ENCODE data around the gene OR2V2.

OR2V2 gene

DNA sequence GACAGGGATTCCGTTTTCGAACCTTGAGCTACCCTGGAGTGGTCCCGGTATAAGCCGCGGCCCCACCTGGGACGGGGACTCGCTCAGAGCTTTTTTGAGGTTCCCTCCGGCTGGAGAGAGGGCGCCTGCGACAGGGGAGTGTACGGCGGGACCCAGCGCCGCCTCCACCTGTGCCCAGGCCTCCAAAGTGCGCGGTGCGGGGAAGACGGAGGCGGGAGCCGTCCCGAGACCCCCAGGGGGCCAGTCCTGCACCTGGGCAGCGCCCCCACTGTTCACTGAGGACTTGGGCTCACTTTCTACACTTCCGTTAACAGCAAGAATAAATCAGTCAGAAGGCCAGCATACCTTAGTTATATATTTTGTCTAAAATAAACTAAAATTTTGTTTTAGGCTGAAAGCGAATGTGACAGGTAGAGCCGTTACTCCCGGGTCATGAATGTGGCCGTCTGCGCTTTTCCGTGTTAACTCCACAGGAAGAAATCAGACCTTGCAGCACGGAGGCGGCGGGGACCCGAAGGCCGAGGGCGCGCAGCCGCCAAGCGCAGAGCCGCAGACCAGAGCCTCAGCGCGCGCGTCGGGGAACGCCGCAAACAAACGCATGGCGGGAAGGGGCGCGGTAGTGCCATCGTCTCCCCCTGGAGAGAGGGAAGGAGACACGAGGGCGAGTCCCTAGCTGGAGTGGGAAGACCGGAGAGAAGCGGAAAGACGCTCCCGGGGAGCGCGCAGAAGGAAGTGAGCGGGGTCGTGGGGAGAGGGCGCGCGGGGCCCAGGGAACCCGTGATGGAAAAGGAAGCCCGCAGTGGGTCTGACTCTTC, 43.5 kb downstream of the OR2V2 start:
- no peak for DNase-seq (ENCODE audit: low read depth in 2 of 2)

GRCh38 chr5:181191526-181192336, 44.3 kb downstream of the OR2V2 start:
- peak; percentile 97 to 98 for DNase-seq (ENCODE audit: low read depth in 2 of 2)

DNA sequence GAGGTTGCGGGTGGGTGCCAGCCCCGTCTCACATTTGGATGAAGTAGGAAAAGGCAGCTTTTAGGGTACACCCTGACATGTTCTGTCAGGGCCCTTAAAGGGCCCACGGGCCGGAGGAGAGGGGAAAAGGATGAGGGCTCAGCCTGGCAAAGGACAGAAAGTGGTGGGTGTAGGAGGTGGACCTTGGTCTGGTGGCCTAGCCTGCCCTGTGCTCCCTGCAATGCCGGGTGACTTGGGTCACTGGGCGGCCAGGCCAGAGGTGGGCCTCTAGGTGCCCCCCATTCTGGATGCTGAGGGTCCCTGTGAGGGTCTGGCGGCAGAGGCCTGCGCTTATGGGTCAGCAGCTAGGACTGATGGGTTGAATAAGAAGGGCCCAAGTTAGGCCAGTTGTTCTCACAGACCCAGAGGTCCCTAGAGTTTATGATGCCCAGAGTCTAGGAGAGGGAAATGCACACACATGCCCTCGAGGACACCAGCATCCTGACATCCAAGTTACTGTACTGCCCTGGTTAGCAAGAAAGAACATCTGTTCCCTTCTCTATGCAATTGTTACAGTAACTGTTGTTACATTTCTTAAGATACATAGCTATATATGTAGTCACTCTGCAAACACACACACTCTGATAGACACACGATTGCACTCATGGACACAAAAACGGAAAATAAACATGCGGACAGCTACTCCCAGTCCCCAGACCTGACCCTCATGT, 45.1 kb downstream of the OR2V2 start:
- DNase-seq (ENCODE audit: low read depth in 2 of 2), result no peak

DNA sequence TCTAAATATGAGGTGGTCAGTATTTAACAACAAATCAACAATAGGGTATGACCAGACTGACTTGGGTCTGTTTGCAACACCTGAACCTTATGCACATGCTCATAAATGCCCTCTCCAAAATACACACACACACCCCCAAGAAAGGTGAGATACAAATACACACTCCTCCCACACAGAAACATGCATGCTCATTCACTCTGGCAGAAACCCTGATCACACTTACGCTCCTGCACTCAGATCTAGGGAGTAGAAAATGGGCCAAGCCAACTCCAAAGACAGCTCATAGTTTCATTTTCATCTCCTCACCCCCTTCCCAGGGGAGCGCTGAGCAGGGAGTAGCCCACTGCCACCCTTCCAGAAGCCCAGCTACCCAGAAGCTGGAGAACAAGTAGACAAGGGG, 46.3 kb downstream of the OR2V2 start:
- no peak for DNase-seq (ENCODE audit: low read depth in 2 of 2)

DNA sequence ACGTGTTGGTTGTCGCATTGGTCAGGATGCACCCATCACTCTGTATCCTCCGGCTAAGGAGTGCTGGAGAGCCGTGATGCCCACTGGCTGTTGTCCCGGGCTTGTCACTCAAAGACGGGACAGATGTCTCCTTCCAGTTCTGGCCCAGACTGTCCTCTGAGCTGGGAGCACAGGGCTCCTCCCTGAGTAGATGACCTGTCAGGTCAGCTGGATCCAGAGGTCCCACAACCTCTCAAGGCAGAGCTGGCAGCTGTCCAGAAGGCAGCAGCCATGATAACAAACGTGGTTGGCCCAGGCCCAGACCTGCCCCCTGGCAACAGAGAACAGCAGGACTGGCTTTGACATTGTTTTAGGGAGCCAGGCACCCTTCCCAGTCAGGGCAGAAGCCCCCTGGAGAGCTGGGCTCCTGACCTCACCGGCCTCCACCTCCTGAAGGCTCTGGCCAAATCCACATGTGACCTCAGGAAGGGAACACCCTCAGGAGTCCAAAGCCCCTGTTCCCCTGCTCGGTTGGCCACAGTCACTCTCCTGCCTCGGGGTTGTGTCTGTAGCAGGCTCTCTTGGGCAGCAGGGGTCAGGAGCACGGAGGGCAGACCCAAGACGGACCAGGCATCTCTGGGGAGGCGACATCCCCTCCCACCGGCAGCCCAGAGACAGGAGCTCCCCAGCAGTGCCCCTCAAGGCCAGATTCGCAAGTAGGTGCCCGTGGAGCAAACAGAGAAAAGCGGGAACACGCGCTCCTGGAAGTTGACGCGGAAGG, 47.3 kb downstream of the OR2V2 start:
- no peak for DNase-seq (ENCODE audit: low read depth in 2 of 2)

DNA sequence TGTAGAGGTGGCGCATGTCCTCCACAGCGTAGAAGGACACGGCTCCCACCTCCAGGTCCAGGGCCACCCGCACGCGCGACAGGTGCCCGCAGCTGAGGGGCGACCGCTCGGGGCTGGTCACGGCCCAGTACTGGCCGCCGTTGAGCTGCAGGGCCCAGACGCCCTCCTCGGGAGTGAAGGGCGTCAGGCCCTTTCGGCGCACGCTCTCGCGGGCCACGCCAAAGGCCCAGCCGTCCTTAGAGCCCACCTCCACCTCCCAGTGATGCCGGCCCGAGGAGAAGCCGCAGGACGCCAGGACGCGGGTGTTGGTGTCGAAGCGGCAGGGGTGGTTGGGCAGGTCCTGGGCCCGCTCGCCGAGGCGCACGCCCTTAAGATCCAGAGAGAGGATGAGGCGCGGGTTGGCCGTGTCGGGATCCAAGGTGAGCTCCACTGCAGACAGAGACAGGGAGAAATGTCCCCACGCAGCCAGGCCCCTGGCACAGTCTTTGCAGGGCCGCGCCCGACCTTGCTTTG, 47.9 kb downstream of the OR2V2 start:
- no peak for DNase-seq (ENCODE audit: low read depth in 2 of 2)

DNA sequence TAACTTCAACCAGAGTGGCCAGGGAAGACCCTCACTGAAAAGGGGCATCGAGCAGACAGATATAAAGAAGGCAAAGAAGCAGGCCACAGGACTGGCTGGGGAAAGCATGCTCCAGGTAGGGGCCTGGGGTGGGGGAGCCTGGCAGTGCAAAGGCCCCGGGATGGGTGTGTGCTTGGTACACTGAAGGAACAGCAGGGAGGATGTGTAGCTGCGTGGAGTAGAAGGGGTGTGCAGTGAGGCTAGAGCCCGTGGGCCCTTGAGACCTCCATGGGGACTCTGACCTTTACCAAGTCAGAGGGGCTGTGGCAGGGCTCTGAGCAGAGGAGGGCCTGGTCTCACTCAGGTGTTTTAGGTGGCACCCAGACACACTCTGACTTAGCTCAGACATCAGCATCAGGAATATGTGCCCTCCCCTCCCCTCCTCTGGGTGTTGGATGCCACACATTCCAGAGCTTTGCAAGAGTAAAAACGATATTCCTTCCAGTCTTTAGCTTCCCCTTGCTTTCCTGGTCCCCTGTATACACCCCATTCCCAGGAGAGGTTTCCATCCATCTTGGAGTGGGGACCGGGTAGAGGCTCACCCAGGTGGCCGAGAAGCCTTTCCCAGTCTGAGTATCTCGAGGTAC, 50.1 kb downstream of the OR2V2 start:
- DNase-seq (ENCODE audit: low read depth in 2 of 2), result no peak

DNA sequence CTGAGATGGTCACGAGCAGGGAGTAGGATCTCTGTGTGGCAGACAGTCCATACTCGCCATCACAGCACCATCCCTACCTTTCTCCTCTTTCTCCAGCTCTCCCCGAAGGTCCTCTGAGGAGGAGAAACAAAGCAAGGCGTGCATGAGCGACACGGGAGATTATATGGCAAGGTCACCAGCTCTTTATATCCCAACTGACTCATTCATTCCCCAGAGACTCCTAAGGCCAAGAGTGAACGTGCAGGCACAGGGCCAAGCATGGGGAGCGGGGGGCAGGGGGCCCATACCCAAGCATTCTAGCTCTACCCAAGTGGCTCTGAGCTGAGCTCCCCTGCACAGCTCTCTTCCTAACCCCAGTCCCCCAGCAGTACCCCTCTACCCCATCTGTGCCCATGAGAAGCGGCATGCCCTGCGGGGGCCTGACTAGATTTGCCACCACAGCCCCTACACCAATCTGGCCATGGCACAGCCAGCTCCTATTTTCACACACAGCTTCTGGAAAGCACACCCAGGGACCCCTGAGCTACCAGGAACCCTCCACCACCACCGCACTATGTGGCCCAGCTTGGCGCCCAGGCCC, 50.8 kb downstream of the OR2V2 start:
- no peak for DNase-seq (ENCODE audit: low read depth in 2 of 2)

DNA sequence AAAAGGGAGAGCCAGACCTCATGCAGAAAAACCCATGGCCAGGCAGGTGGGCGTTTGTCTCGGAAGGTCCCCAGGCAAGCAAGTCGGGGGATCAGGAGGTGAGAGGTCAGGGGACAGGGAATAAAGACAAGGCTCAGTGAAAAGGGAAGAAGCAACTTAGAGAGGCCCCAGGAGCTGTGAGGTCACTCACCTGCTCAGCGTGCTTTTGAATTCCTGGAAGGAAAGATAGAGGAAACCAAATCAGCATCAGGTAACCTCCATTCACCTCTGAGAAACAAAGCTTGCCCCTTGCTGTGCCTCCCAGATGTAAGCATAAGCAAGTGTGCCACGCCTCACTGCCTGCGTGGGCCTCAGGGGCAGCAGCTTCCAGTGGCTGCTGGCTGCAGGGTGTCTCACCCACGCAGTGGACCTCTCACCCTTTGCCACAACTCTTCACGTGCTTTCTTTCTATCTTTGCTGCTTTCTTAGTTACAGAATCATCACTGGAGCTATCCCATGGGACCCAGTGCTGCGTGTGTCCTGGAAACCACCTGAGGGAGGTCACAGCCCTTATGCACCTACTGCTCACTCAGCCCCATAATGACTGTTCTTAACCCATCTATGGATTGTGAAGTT, 51.6 kb downstream of the OR2V2 start:
- no peak for DNase-seq (ENCODE audit: low read depth in 2 of 2)

- no peak for DNase-seq (ENCODE audit: low read depth in 2 of 2)
Measured at GRCh38 chr5:181199881-181200638, 52.7 kb downstream of the OR2V2 start.

DNA sequence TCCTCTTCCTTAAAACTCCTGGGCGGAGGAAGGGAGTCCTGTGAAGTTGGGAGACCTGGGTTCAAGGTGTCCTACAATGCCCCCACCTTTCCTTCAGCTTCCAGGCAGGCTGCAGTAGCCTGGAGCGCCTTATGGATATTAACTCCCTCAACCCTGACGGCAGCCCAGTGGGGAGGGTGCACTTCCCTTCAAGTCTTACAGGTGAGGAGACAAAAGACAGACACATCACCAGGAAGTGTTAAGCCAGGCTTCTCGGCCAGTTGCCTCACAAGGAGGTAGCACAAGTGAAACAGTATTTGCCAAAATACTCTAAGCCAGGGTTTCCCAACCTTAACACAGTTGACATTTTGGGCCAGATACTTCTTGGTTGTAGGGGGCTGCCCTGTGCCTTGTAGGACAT, 53.4 kb downstream of the OR2V2 start:
- no peak for DNase-seq (ENCODE audit: low read depth in 2 of 2)

GRCh38 chr5:181203093-181203711, 55.8 kb downstream of the OR2V2 start:
- DNase-seq (ENCODE audit: low read depth in 2 of 2), result no peak

DNA sequence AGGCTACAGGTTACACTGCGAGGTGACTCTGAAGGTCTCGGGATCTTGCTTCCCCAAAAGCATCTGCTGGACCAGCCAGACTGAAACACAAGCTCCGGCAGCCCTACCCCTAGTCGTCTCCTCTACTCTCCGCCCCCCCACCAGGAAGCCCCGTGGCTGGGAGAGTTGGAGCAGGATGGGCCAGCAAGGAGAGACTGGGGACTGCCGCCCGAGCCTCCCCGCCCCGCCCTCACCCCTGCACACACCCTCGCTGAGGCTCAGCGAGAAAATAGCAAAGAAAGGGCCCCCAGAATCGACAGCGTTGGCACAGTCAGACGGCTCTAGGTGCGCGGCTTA, 56.4 kb downstream of the OR2V2 start:
- no peak for DNase-seq (ENCODE audit: low read depth in 2 of 2)

DNA sequence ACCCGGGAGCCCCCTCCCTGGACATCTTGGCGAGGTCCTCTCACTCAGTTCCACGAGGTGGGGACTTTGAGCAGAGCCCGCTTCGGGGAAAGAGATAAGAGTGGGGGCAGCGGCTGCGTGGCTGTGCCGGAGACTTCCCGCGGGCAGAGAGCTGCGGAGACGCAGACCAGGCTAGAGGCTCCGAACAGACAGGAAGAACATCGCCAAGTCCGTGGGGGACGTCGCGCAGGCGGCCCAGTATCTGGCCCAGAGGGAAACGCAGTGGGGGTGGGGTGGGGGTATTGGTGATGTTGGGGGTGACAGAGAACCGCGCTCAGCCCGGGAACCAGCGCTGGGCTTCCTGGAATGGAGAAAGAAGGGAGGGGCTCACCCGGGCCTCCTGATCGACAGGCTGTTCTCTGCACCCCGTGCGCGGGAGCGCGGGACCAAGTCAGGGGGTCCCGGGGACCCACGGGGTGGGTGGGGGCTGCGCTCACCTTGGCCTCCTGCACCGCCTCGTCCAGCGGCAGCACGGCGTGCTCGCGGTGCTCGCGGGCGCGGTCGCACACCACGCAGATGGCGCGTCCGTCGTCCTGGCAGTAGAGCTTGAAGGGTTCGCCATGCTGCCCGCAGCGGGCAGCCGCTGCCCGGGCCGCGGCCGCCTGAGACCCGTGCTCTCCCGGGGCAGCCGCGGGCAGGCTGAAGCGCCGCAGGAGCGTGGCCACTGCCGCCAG, 56.9 kb downstream of the OR2V2 start:
- DNase-seq (ENCODE audit: low read depth in 2 of 2), result no peak

GRCh38 chr5:181204826-181205760, 57.7 kb downstream of the OR2V2 start, which contains the start of gene TRIM7:
Gene TRIM7 (minus strand): TSS chr5:181205196. CDS start chr5:181205110, 86 bp downstream.
- no peak for DNase-seq (ENCODE audit: low read depth in 2 of 2)

DNA sequence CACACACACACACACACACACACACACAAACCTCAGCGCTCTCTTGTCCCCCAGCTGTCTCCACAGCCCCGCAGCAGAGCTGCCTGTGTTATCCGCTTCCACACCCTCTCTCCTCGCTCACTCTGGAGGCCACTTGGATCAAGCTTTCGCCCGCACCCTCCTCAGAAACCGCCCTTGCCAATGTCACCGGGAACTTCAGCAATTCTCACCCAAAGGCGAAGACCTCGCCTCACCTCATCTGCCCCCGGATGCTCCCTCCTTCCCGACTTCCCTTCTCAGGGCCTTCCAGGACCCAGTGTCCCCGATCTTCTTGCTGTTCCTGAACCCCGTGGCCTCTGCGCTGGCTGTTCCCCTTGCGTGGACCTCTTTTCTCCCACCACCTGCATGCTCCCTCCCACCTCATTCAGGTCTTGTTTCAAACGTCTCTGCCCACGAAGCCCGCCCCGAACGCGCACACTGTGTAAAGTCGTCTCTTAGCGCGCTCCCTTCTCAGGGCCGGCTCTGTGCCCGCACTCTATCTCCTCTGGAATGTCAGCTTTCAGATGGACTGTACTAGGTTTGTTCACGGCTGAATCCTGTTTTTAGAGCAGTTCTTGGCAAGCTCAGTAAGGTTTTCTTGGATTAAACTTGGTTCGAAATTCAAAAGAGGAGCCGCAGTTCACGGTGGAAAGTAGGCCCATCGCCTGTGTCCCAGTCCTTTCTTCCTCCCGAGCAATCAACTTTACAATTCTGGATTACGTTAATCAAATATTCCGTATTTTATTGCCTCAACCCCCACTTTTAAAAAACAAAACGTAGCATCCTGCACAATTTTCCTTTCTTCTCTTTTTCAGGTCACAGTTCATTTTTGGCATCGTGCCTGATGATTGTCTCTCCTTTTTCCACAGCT, 58.6 kb downstream of the OR2V2 start:
- DNase-seq (ENCODE audit: low read depth in 2 of 2), result no peak
